ENCODE results near the gene TMEM248. TPM values are rescaled to one million over a fixed set of nuclear protein-coding genes. Genes with fewer than 3 reads are reported as not detected.
"Not testable (repeated sequence)": the region's sequence is repeated elsewhere in the genome, so short reads cannot be mapped to it uniquely, and the experiment has no call there.

Gene TMEM248
- total RNA-seq, 1 donor from 2014 or later = 85.1 TPM

DNA sequence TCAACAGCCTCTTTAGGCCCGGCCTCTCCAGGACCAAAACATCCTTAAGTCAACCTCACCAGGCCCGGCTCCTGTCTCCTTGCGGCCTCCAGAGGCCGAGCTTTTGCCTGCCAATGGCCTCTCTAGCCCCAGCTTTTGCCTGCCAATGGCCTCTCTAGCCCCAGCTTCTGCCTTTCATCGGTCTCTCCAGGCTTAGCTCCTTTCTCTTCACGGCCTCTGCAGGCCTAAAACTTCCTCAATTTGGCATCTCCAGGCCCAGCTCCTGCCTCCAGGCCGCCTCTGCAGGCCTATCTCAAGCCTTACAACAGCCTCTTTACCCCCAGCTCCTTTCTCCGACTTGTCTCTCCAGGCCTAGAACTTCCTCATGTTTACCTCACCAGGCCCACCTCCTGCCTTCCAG is 15.7 kb upstream of the TMEM248 start:
- no peaks in the 10 kb centered on the region for H3K4me1 Mint-ChIP-seq
- H3K9me3 Mint-ChIP-seq = no peaks in the 10 kb centered on the region
- no peaks in the 10 kb centered on the region for H3K27me3 Mint-ChIP-seq (ENCODE audit: low read depth)
- H3K27ac Mint-ChIP-seq = no peak overlapping the region
- H3K36me3 Mint-ChIP-seq = no peaks in the 10 kb centered on the region
- no peak for DNase-seq (ENCODE audit: low spot score in 2 of 2, unreplicated experiment in 2 of 2)
- H3K4me3 Mint-ChIP-seq = no peak overlapping the region
- TF ChIP-seq, protein P1, sequence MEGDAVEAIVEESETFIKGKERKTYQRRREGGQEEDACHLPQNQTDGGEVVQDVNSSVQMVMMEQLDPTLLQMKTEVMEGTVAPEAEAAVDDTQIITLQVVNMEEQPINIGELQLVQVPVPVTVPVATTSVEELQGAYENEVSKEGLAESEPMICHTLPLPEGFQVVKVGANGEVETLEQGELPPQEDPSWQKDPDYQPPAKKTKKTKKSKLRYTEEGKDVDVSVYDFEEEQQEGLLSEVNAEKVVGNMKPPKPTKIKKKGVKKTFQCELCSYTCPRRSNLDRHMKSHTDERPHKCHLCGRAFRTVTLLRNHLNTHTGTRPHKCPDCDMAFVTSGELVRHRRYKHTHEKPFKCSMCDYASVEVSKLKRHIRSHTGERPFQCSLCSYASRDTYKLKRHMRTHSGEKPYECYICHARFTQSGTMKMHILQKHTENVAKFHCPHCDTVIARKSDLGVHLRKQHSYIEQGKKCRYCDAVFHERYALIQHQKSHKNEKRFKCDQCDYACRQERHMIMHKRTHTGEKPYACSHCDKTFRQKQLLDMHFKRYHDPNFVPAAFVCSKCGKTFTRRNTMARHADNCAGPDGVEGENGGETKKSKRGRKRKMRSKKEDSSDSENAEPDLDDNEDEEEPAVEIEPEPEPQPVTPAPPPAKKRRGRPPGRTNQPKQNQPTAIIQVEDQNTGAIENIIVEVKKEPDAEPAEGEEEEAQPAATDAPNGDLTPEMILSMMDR (IDR thresholded peaks at IDR 0.05; ENCODE audit: unreplicated experiment) = no peak

DNA sequence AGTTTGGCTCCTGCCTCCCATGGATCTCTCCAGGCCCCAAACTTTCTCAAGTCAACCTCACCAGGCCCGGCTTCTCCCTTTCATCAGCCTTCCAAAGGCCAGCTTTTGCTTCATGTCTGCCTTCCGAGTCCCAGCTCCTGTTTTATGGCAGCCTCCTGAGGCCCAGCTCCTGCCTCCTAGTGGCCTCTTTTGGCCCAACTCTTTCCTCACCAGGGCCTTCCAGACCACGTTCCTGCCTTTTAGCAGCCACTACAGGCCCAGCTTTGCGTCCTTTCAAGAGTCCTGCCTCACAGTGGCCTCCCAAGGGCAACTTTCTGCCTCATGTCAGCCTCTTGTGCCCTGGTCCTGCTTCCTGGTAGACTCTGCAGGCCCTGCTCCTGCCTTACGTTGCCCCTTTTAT is 15.3 kb upstream of the TMEM248 start:
- Mint-ChIP-seq H3K9me3 (no peaks in the 10 kb centered on the region), H3K36me3 (no peaks in the 10 kb centered on the region), H3K4me1 (no peaks in the 10 kb centered on the region), H3K27me3 (ENCODE audit: low read depth) (no peaks in the 10 kb centered on the region), H3K4me3 (no peak overlapping the region), H3K27ac (no peak overlapping the region)
- DNase-seq (ENCODE audit: low spot score in 2 of 2, unreplicated experiment in 2 of 2) = no peak
- TF ChIP-seq, protein P1 (IDR thresholded peaks at IDR 0.05; ENCODE audit: unreplicated experiment) = no peak

DNA sequence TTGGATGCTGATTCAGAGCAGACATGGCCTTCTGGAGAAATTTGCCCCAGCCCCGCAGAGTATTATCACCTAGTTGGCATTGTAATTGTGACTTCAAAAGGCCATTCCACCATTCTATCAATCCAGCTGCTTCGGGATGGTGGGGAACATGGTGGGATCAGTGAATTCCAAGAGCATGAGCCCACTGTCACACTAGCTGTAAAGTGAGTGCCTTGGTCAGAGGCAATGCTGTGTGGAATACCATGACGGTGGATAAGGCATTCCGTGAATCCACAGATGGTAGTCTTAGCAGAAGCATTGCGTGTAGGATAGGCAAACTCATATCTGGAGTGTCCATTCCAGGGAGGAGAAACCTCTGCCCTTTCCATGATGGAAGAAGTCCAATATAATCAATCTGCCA is 13.3 kb upstream of the TMEM248 start:
- DNase-seq (ENCODE audit: low spot score in 2 of 2, unreplicated experiment in 2 of 2) = no peak

DNA sequence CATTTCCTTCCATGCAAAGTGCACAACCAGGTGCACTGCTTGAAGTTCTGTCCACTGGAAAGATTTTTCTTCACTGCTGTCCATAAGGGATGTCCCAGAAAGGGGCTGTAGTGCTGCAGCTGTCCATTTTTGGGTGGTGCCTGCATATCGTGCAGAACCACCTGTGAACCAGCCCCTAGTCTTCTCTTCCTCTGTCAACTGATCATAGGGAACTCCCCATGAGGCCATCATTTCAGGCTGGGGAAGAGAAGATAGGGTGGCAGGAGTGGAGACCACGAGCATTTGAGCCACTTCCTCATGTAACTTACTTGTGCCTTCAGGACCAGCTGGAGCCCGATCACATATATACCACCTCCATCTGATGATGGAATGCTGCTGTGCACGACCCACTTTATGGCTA is 12.4 kb upstream of the TMEM248 start:
- not testable (repeated sequence) for H3K27ac Mint-ChIP-seq; H3K36me3 Mint-ChIP-seq; H3K9me3 Mint-ChIP-seq; H3K4me3 Mint-ChIP-seq; H3K27me3 Mint-ChIP-seq (ENCODE audit: low read depth); H3K4me1 Mint-ChIP-seq; DNase-seq (ENCODE audit: low spot score in 2 of 2, unreplicated experiment in 2 of 2)

More for the DNA sequence above, 13.3 kb upstream of the TMEM248 start:
- Mint-ChIP-seq H3K27ac (no peak overlapping the region), H3K4me1 (no peaks in the 10 kb centered on the region), H3K9me3 (no peaks in the 10 kb centered on the region), H3K4me3 (no peak overlapping the region), H3K36me3 (no peaks in the 10 kb centered on the region), H3K27me3 (ENCODE audit: low read depth) (no peaks in the 10 kb centered on the region)
- TF ChIP-seq, protein P1 (IDR thresholded peaks at IDR 0.05; ENCODE audit: unreplicated experiment) = no peak

DNA sequence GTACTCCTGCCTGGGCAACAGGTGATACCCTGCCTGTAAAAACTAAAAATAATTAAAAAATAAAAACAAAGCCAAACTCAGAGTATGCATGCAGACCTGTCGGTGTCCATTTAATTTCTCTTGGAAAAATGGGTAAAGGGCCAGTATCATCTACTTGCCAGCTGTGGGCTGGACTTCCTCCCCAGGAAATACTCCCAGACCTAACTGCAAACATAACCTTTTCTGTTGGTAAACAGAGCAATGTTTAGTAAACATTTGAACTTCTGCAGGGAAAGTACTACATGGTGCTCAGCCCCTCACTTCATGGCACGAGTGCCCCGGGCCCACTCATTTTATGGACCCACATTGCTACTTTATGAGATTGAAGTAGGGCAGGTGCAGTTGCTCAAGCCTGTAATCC is 10.2 kb upstream of the TMEM248 start:
- no peak for DNase-seq (ENCODE audit: low spot score in 2 of 2, unreplicated experiment in 2 of 2)
- Mint-ChIP-seq H3K27me3 (ENCODE audit: low read depth) (no peaks in the 10 kb centered on the region), H3K4me1 (no peaks in the 10 kb centered on the region), H3K4me3 (no peak overlapping the region), H3K36me3 (no peaks in the 10 kb centered on the region), H3K9me3 (no peaks in the 10 kb centered on the region), H3K27ac (no peak overlapping the region)
- TF ChIP-seq, protein P1 (IDR thresholded peaks at IDR 0.05; ENCODE audit: unreplicated experiment) = no peak

DNA sequence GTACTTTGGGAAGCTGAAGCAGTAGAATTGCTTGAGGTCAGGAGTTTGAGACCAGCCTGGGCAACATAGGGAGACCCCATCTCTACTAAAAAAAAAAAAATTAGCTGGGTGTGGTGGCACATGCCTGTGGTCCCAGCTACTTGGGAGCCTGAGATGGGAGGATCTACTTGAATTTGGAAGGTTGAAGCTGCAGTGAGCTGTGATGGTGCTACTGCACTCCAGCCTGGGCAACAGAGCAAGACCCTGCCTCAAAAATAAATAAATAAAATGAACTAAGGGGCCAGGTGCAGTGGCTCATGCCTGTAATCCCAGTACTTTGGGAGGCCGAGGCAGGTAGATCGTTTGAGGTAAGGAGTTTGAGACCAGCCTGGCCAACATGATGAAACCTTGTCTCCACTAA is 9.8 kb upstream of the TMEM248 start:
- not testable (repeated sequence) for H3K4me1 Mint-ChIP-seq; H3K27ac Mint-ChIP-seq; H3K36me3 Mint-ChIP-seq; DNase-seq (ENCODE audit: low spot score in 2 of 2, unreplicated experiment in 2 of 2); H3K4me3 Mint-ChIP-seq; H3K9me3 Mint-ChIP-seq; H3K27me3 Mint-ChIP-seq (ENCODE audit: low read depth)

DNA sequence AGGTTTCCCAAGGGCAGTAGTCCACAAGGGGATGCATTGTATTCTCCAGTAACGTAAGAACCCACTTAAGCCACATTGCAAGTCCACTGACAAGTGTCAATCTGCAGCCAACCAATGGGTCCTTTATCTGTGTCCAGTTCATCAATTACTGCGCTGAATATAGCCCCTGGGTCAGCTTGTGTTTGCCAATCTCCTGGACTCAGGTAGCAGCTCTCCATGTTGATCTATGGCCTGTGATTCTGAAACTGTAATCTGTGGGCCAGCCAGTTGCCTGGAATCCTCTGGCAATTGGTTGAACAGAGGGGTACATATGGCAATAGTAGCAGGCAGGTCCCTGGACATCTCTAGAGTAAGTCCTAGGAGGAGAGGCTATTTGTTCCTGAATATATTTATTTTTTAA is 8.8 kb upstream of the TMEM248 start:
- Mint-ChIP-seq H3K4me3 (no peak overlapping the region), H3K27ac (no peak overlapping the region), H3K4me1 (no peaks in the 10 kb centered on the region), H3K36me3 (no peaks in the 10 kb centered on the region), H3K9me3 (no peaks in the 10 kb centered on the region), H3K27me3 (ENCODE audit: low read depth) (no peaks in the 10 kb centered on the region)
- DNase-seq (ENCODE audit: low spot score in 2 of 2, unreplicated experiment in 2 of 2) = no peak
- TF ChIP-seq, protein P1 (IDR thresholded peaks at IDR 0.05; ENCODE audit: unreplicated experiment) = no peak

All from mesothelial cell of epicardium (in vitro differentiated cells).